ENCODE results near the gene SLC44A1.

Gene SLC44A1

DNA sequence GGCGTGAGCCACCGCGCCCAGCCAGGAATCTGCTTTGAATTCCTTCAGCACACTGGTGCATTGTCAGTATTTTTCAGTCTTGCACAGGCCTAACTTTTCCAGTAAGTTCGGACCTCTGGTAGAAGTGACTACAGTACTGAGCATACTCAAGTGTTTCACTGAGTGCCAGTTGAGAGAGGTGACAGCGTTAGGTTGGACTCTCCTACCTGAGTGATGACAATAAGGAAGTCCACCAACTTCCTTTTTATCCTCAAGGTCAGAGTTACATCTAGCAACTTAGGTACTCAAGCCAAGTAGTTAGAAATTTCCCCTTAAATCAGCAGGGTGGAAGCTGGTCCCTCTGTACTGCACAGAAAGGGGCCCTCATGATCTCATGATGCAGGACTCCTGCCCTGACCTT lies 177.4 kb downstream of the SLC44A1 start:
- Histone ChIP-seq H3K4me3 (no peak overlapping the region), H3K27me3 (no peaks in the 10 kb centered on the region), H3K4me1 (no peaks in the 10 kb centered on the region), H3K9me3 (no peaks in the 10 kb centered on the region), H3K27ac (no peak overlapping the region), H3K36me3 (no peaks in the 10 kb centered on the region)
- no peak for DNase-seq
- intact Hi-C loops (cut with DNase I; ENCODE audit: low total_unique reads), result no loop called here
- TF ChIP-seq, protein P1, sequence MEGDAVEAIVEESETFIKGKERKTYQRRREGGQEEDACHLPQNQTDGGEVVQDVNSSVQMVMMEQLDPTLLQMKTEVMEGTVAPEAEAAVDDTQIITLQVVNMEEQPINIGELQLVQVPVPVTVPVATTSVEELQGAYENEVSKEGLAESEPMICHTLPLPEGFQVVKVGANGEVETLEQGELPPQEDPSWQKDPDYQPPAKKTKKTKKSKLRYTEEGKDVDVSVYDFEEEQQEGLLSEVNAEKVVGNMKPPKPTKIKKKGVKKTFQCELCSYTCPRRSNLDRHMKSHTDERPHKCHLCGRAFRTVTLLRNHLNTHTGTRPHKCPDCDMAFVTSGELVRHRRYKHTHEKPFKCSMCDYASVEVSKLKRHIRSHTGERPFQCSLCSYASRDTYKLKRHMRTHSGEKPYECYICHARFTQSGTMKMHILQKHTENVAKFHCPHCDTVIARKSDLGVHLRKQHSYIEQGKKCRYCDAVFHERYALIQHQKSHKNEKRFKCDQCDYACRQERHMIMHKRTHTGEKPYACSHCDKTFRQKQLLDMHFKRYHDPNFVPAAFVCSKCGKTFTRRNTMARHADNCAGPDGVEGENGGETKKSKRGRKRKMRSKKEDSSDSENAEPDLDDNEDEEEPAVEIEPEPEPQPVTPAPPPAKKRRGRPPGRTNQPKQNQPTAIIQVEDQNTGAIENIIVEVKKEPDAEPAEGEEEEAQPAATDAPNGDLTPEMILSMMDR (IDR thresholded peaks at IDR 0.05), result no peak

- TF ChIP-seq, protein P1 (IDR thresholded peaks at IDR 0.05), result peak; percentile 24 to 38
- Histone ChIP-seq H3K4me1 (no peaks in the 10 kb centered on the region), H3K27me3 (no peaks in the 10 kb centered on the region), H3K9me3 (no peaks in the 10 kb centered on the region), H3K4me3 (no peak overlapping the region), H3K36me3 (no peaks in the 10 kb centered on the region), H3K27ac (no peak overlapping the region)
- intact Hi-C loops (cut with DNase I; ENCODE audit: low total_unique reads), result no loop called here
- DNase-seq, result no peak
Measured at GRCh38 chr9:105425816-105426433, 181.5 kb downstream of the SLC44A1 start.

DNA sequence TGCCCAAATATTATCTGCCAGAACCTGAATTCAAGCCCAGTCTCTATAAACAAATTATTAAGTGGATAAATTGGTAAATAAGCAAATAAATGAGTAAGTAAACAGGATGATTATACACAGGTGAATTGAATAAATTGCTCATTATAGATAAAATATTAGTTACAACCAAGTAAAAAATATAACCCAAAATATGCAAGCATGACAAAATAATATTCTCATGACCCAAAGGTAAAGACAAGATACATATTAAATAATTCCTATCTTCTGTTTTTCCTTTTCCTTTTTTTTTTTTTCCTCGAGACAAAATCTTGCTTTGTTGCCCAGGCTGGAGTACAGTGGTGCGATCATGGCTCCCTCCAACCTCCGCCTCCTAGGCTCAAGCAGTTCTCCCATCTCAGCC lies 182.2 kb downstream of the SLC44A1 start:
- Histone ChIP-seq H3K27ac (no peak overlapping the region), H3K4me1 (no peaks in the 10 kb centered on the region), H3K4me3 (no peak overlapping the region), H3K36me3 (no peaks in the 10 kb centered on the region), H3K27me3 (no peaks in the 10 kb centered on the region), H3K9me3 (no peaks in the 10 kb centered on the region)
- TF ChIP-seq, protein P1 (IDR thresholded peaks at IDR 0.05), result no peak
- DNase-seq, result no peak
- intact Hi-C loops (cut with DNase I; ENCODE audit: low total_unique reads), result no loop called here

- TF ChIP-seq, protein P1 (IDR thresholded peaks at IDR 0.05), result no peak
- Histone ChIP-seq H3K36me3 (no peaks in the 10 kb centered on the region), H3K4me1 (no peaks in the 10 kb centered on the region), H3K27me3 (no peaks in the 10 kb centered on the region), H3K27ac (no peak overlapping the region), H3K9me3 (no peaks in the 10 kb centered on the region), H3K4me3 (no peak overlapping the region)
- no peak for DNase-seq
- intact Hi-C loops (cut with DNase I; ENCODE audit: low total_unique reads), result no loop called here
Measured at GRCh38 chr9:105431424-105432246, 187.2 kb downstream of the SLC44A1 start.

GRCh38 chr9:105432247-105432842 lies 187.9 kb downstream of the SLC44A1 start:
- Histone ChIP-seq H3K27me3 (no peaks in the 10 kb centered on the region), H3K27ac (no peak overlapping the region), H3K4me3 (no peak overlapping the region), H3K9me3 (no peaks in the 10 kb centered on the region), H3K4me1 (no peaks in the 10 kb centered on the region), H3K36me3 (no peaks in the 10 kb centered on the region)
- no peak for DNase-seq
- intact Hi-C loops (cut with DNase I; ENCODE audit: low total_unique reads), result no loop called here
- TF ChIP-seq, protein P1 (IDR thresholded peaks at IDR 0.05), result no peak
